Aorta (tissue), 5 donors: ENCODE results near the gene FBXL4. TPM values are rescaled to one million over a fixed set of nuclear protein-coding genes. Genes with fewer than 3 reads are reported as not detected.

Source experiments
- ATAC-seq: fragments of 200-7000 bp; cut with Tn5 transposase; one replicate; pipeline ENCODE4 v1.9.1; 2022; ENCODE audit warnings: moderate library complexity; ENCODE audit not compliant: low FRiP score
- DNase-seq, 2 donors: peaks; one replicate each; pipeline ENCODE4 v3.0.0-alpha.2; 2020
- H3K27ac ChIP-seq, 2 donors: one replicate each; pipeline ENCODE4 v1.5.1; 2013; ENCODE audit warnings: low read length in 2 of 2, mild to moderate bottlenecking in 2 of 2, moderate library complexity in 2 of 2, control low read depth in 1 of 2, inconsistent platforms in 1 of 2, low read depth in 1 of 2
- H3K27me3 ChIP-seq, 2 donors: one replicate each; pipeline ENCODE4 v1.6.1; 2013; ENCODE audit warnings: control low read depth in 1 of 2, low read length in 1 of 2, mild to moderate bottlenecking in 1 of 2, moderate library complexity in 1 of 2; ENCODE audit not compliant: insufficient read depth in 2 of 2, control insufficient read depth in 1 of 2
- H3K36me3 ChIP-seq, 2 donors: one replicate each; pipeline ENCODE4 v1.6.1; 2013; ENCODE audit warnings: control low read depth in 1 of 2, low read length in 1 of 2, mild to moderate bottlenecking in 1 of 2; ENCODE audit not compliant: insufficient read depth in 2 of 2, control insufficient read depth in 1 of 2
- H3K4me1 ChIP-seq, 2 donors: one replicate each; pipeline ENCODE4 v1.6.1; 2013; ENCODE audit warnings: low read length in 2 of 2, control low read depth in 1 of 2, mild to moderate bottlenecking in 1 of 2, moderate library complexity in 1 of 2; ENCODE audit not compliant: insufficient read depth in 2 of 2, control insufficient read depth in 1 of 2
- H3K4me3 ChIP-seq, 2 donors: one replicate each; pipeline ENCODE4 v1.5.1; 2013; ENCODE audit warnings: low read length in 2 of 2, control low read depth in 1 of 2, mild to moderate bottlenecking in 1 of 2
- H3K9me3 ChIP-seq: one replicate; pipeline ENCODE4 v1.6.1; 2013; ENCODE audit warnings: mild to moderate bottlenecking, low read length; ENCODE audit not compliant: control insufficient read depth
- WGBS, 2 donors: extraction: QIAGEN DNeasy Blood & Tissue Kit; methylation state at CpG; one replicate each; pipeline ENCODE4 v1.1.7; 2013; 5-methylcytosine and 5-hydroxymethylcytosine counted together
- intact Hi-C, 2 donors: fragments of 100-400 bp; cut with DNase I; formaldehyde crosslinking; loops; one replicate each; pipeline versions ENCODE4 v1.14.2 to v1.15.0; 2022
- polyA plus RNA-seq, 2 donors: library from polyadenylated mRNA; stranded (reverse); fragments of 200-250 nt; gene quantifications; one replicate each; pipeline ENCODE4 v1.2.3, GENCODE V29; 2013
- total RNA-seq, 2 donors: library from RNA; stranded (reverse); fragmentation: NEBNext Ultra II Directional; extraction: Animal tissue kit (Norgen Biotek cat#: 25700); gene quantifications; one replicate each; pipeline ENCODE4 v1.2.1, GENCODE V29; 2021
- donor health status: healthy with polysubstance abuse.
- donor health status: Bipolar disorder and iron deficiency.
- donor health status: DM: no; HTN: no; CAD: no.
- donor health status: DM: no; HTN: no; CAD: no.
- donor health status: DM: yes; HTN: yes; CAD: no.

Gene FBXL4
- total and polyA plus RNA-seq, 4 donors, result 4.5 to 23.5 (median 11.7) TPM

- DNase-seq (no peak), ATAC-seq (no peak)
- H3K9me3 ChIP-seq, result no peaks in the 10 kb centered on the region
- no peak overlapping the region for H3K27ac ChIP-seq
- H3K27me3 ChIP-seq, result peaks cover 0 to 2% of the 10 kb centered on the region in 2 donors
- intact Hi-C loops, result loop anchor here (10.0 kb wide), 2 partner anchors 273 to 1347 kb away; no protein-coding TSS in a partner anchor
- no peaks in the 10 kb centered on the region for H3K36me3 ChIP-seq
- H3K4me3 ChIP-seq, result no peak overlapping the region
- H3K4me1 ChIP-seq, result no peaks in the 10 kb centered on the region
- WGBS, 2 donors, result 64 to 69% methylated on average over 9 of the region's 9 CpGs
These were observed 106.0 kb downstream of the FBXL4 start for GRCh38 chr6:98841621-98842341.

- no peaks in the 10 kb centered on the region for H3K9me3 ChIP-seq
- intact Hi-C loops, result loop anchor here (10.0 kb wide), 2 partner anchors 274 to 1346 kb away; no protein-coding TSS in a partner anchor
- no peaks in the 10 kb centered on the region for H3K36me3 ChIP-seq
- no peak overlapping the region for H3K27ac ChIP-seq
- H3K4me1 ChIP-seq, result no peaks in the 10 kb centered on the region
- ATAC-seq, result no peak
- no peak for DNase-seq
- no peak overlapping the region for H3K4me3 ChIP-seq
- H3K27me3 ChIP-seq, result peaks cover 0 to 2% of the 10 kb centered on the region in 2 donors
These were observed 106.7 kb downstream of the FBXL4 start for GRCh38 chr6:98840996-98841513.

GRCh38 chr6:98840385-98840784 lies 107.4 kb downstream of the FBXL4 start:
- Histone ChIP-seq H3K9me3 (no peaks in the 10 kb centered on the region), H3K36me3 (no peaks in the 10 kb centered on the region), H3K4me1 (no peaks in the 10 kb centered on the region), H3K27ac (no peak overlapping the region), H3K27me3 (peaks cover 0 to 2% of the 10 kb centered on the region in 2 donors), H3K4me3 (no peak overlapping the region)
- no peak for DNase-seq
- intact Hi-C loops, result loop anchor here (10.0 kb wide), 2 partner anchors 274 to 1346 kb away; no protein-coding TSS in a partner anchor
- no peak for ATAC-seq
- WGBS, 2 donors, result 80 to 88% methylated on average over 6 of the region's 6 CpGs

- DNase-seq, result no peak
- intact Hi-C loops, result loop anchor here (10.0 kb wide), 2 partner anchors 275 to 1345 kb away; no protein-coding TSS in a partner anchor
- Histone ChIP-seq H3K27ac (no peak overlapping the region), H3K4me1 (no peaks in the 10 kb centered on the region), H3K9me3 (no peaks in the 10 kb centered on the region), H3K27me3 (peaks cover 0 to 2% of the 10 kb centered on the region in 2 donors), H3K36me3 (no peaks in the 10 kb centered on the region), H3K4me3 (no peak overlapping the region)
- WGBS, 2 donors, result 64 to 71% methylated on average over 5 of the region's 5 CpGs
- no peak for ATAC-seq
These were observed 107.9 kb downstream of the FBXL4 start for GRCh38 chr6:98839781-98840361.

GRCh38 chr6:98838975-98839374 lies 108.8 kb downstream of the FBXL4 start:
- DNase-seq (no peak), ATAC-seq (no peak)
- WGBS, 2 donors, result 42 to 67% methylated on average over 1 of the region's 1 CpG
- no peak overlapping the region for H3K27ac ChIP-seq
- H3K4me3 ChIP-seq, result no peak overlapping the region
- intact Hi-C loops, result no loop called here
- H3K4me1 ChIP-seq, result no peaks in the 10 kb centered on the region
- H3K9me3 ChIP-seq, result no peaks in the 10 kb centered on the region
- H3K36me3 ChIP-seq, result no peaks in the 10 kb centered on the region
- peaks cover 0 to 2% of the 10 kb centered on the region in 2 donors for H3K27me3 ChIP-seq

GRCh38 chr6:98838032-98838431 lies 109.7 kb downstream of the FBXL4 start:
- intact Hi-C loops, result no loop called here
- Histone ChIP-seq H3K4me1 (no peaks in the 10 kb centered on the region), H3K36me3 (no peaks in the 10 kb centered on the region), H3K27me3 (peaks cover 0 to 2% of the 10 kb centered on the region in 2 donors), H3K9me3 (no peaks in the 10 kb centered on the region), H3K4me3 (no peak overlapping the region), H3K27ac (no peak overlapping the region)
- ATAC-seq (no peak), DNase-seq (no peak)
- WGBS, 2 donors, result 54 to 73% methylated on average over 4 of the region's 4 CpGs

- H3K36me3 ChIP-seq, result no peaks in the 10 kb centered on the region
- no peaks in the 10 kb centered on the region for H3K4me1 ChIP-seq
- intact Hi-C loops, result no loop called here
These were observed 110.5 kb downstream of the FBXL4 start for GRCh38 chr6:98836962-98837944.

More at GRCh38 chr6:98836962-98837944, 110.5 kb downstream of the FBXL4 start:
- no peak overlapping the region for H3K27ac ChIP-seq
- peaks cover 0 to 2% of the 10 kb centered on the region in 2 donors for H3K27me3 ChIP-seq
- DNase-seq (no peak), ATAC-seq (no peak)
- WGBS, 2 donors, result 37 to 56% methylated on average over 9 of the region's 9 CpGs
- H3K4me3 ChIP-seq, result no peak overlapping the region
- no peaks in the 10 kb centered on the region for H3K9me3 ChIP-seq
